ENCODE measurements around the gene MYCL. TPM values are rescaled to one million over a fixed set of nuclear protein-coding genes. Genes with fewer than 3 reads are reported as not detected.

Gene MYCL
- total and polyA plus RNA-seq, 2 of the 4 experiments (the other 2 are of a cell fraction), result 0.72 to 0.87 TPM

DNA sequence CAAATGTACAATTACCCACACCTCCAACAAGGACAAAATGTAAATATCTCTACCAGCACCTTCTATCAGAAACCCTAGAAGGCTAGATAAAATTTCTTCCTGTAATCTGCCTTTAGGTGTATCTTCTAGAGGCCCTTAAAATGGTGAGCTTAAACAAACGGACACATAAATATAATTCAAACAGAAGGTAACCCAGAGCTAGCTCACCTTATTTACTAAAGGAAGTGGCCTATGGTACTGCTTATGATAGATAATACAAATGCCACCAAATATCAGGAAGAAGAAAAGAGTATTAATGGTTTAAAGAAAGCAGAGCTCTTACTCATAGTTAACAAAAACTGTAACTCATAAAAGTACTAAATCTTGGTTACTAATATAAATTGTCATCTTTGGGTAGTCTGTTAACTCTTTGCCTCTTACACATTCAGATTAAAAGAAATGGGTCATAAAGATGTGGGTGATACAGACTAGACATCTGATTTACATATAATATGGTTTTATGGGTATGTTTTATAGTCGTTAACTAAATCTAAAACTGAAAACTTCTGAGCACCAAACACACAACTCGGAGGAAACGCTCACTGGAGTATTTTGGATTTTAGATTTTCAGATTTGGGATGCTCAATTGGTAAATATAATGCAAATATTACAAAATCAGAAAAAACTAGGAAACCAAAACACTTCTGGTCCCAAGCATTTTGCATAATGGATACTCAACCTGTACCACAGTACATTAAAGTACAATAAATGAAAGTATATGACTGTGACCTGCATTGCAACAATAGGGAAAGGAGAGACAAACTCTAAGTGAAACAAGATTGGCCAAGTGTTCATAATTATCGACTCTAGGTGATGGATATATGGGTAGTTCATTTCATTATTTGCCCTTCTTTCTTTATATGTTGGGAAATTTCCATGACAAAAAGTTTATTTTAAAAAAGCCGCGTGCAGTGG, 41.6 kb downstream of the MYCL start:
- Histone ChIP-seq H3K56ac (ENCODE audit: extremely low read depth, insufficient read depth, low read length) (no peak overlapping the region), H3K23ac (ENCODE audit: low read depth, low read length) (no peak overlapping the region), H3K9me1 (ENCODE audit: insufficient read depth, low read length) (peaks cover 8% of the 10 kb centered on the region; the same call in 1 of the 2 replicates), H4K8ac (ENCODE audit: low read depth in 2 of 2, low read length in 2 of 2) (no peak overlapping the region), H3K4me3 (ENCODE audit: insufficient read depth, low read depth, low read length) (no peak overlapping the region), H3K79me1 (ENCODE audit: low read depth in 1 of 2, low read length in 2 of 2) (peaks cover 30 to 41% of the 10 kb centered on the region in 2 experiments), H4K91ac (ENCODE audit: insufficient read depth, low read depth, low read length) (no peak overlapping the region), H3K36me3 (ENCODE audit: control insufficient read depth, insufficient read depth, low read length) (peaks cover 2% of the 10 kb centered on the region), H3K4me2 (ENCODE audit: low read depth, low read length) (no peak overlapping the region), H3K27me3 (ENCODE audit: control insufficient read depth, insufficient read depth, low read length) (no peaks in the 10 kb centered on the region), H3K18ac (ENCODE audit: low read depth, low read length) (no peak overlapping the region), H2BK15ac (ENCODE audit: low read depth, low read length) (no peak overlapping the region), H3K4ac (ENCODE audit: low read depth, low read length) (no peak overlapping the region), H2AFZ (replicated peaks; ENCODE audit: low read length, poor library complexity) (no peak overlapping the region), H4K20me1 (ENCODE audit: insufficient read depth, low read length) (peaks cover 30% of the 10 kb centered on the region), H2BK20ac (ENCODE audit: low read depth, low read length) (no peak overlapping the region), H3K27ac (ENCODE audit: insufficient read depth, low read length) (no peak overlapping the region), H2AK5ac (ENCODE audit: low read depth, low read length) (no peak overlapping the region), H3K14ac (replicated peaks; ENCODE audit: low read depth, low read length) (no peak overlapping the region), H3K4me1 (ENCODE audit: control insufficient read depth, insufficient read depth, low read length) (no peaks in the 10 kb centered on the region), H2BK5ac (ENCODE audit: low read depth, low read length, poor library complexity, severe bottlenecking) (no peak overlapping the region), H3K9me3 (ENCODE audit: control insufficient read depth, insufficient read depth, low read length) (no peaks in the 10 kb centered on the region), H2AK9ac (replicated peaks; ENCODE audit: low read depth, low read length, poor library complexity) (no peak overlapping the region), H3K9ac (ENCODE audit: low read depth, low read length) (no peak overlapping the region), H2BK120ac (ENCODE audit: low read depth, low read length) (no peak overlapping the region), H4K5ac (ENCODE audit: low read depth, low read length) (no peak overlapping the region)
- in situ Hi-C loops (cut with MboI; ENCODE audit: low sequenced_read_pairs) (no loop called here), dilution Hi-C loops (cut with HindIII; ENCODE audit: low sequenced_read_pairs, unreplicated experiment) (no loop called here), intact Hi-C loops (cut with micrococcal nuclease) (no loop called here)
- ChIA-PET POLR2A (ENCODE audit: unreplicated experiment) (no interaction called here), CTCF (interaction anchor here (1.3 kb wide), 1 partner anchor 42 kb away, joined by 3 read pairs; the partner anchor contains the start of gene MYCL)
- no CpG with 5 or more reads among the region's 7 CpGs for WGBS, 2 experiments (ENCODE audit: extremely low coverage in 2 of 2, insufficient read length in 1 of 2)
- no peak for DNase-seq
- TF ChIP-seq BHLHE40 (IDR thresholded peaks at IDR 0.05; ENCODE audit: low read depth, low read length) (no peak), MAZ (IDR thresholded peaks at IDR 0.05; ENCODE audit: borderline replicate concordance, low read depth, low read length) (no peak), RCOR1 (IDR thresholded peaks at IDR 0.05; ENCODE audit: insufficient replicate concordance, low read length) (no peak), NFE2L2 (IDR thresholded peaks at IDR 0.05; ENCODE audit: low read depth, low read length) (no peak), CHD1 (IDR thresholded peaks at IDR 0.05; ENCODE audit: low read depth, low read length) (no peak), RFX5 (IDR thresholded peaks at IDR 0.05; ENCODE audit: low read depth, low read length) (no peak), FOS (IDR thresholded peaks at IDR 0.05; ENCODE audit: low read depth, low read length) (no peak), SMC3 (IDR thresholded peaks at IDR 0.05; ENCODE audit: low read depth, low read length) (no peak), CEBPB (IDR thresholded peaks at IDR 0.05; ENCODE audit: low read depth, low read length) (no peak), MXI1 (IDR thresholded peaks at IDR 0.05; ENCODE audit: borderline replicate concordance, low read depth, low read length) (no peak), POLR2A (IDR thresholded peaks at IDR 0.05; ENCODE audit: low read depth, low read length) (no peak), RAD21 (IDR thresholded peaks at IDR 0.05; ENCODE audit: low read length) (no peak)
- TF ChIP-seq, protein P1, sequence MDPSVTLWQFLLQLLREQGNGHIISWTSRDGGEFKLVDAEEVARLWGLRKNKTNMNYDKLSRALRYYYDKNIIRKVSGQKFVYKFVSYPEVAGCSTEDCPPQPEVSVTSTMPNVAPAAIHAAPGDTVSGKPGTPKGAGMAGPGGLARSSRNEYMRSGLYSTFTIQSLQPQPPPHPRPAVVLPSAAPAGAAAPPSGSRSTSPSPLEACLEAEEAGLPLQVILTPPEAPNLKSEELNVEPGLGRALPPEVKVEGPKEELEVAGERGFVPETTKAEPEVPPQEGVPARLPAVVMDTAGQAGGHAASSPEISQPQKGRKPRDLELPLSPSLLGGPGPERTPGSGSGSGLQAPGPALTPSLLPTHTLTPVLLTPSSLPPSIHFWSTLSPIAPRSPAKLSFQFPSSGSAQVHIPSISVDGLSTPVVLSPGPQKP (IDR thresholded peaks at IDR 0.05; ENCODE audit: borderline replicate concordance, low read depth, low read length), result no peak
- TF ChIP-seq, protein P2, sequence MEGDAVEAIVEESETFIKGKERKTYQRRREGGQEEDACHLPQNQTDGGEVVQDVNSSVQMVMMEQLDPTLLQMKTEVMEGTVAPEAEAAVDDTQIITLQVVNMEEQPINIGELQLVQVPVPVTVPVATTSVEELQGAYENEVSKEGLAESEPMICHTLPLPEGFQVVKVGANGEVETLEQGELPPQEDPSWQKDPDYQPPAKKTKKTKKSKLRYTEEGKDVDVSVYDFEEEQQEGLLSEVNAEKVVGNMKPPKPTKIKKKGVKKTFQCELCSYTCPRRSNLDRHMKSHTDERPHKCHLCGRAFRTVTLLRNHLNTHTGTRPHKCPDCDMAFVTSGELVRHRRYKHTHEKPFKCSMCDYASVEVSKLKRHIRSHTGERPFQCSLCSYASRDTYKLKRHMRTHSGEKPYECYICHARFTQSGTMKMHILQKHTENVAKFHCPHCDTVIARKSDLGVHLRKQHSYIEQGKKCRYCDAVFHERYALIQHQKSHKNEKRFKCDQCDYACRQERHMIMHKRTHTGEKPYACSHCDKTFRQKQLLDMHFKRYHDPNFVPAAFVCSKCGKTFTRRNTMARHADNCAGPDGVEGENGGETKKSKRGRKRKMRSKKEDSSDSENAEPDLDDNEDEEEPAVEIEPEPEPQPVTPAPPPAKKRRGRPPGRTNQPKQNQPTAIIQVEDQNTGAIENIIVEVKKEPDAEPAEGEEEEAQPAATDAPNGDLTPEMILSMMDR (conservative IDR thresholded peaks at IDR 0.05; ENCODE audit: low read depth, low read length), result no peak
- ATAC-seq (ENCODE audit: low read depth), result no peak
- BruUV-seq (replicated peaks), result no TSS peak

All from IMR-90 (cell line).